GM18907 (cell line): ENCODE measurements around the gene PGM5.

Experiments used
- ATAC-seq: cut with Tn5 transposase; IDR thresholded peaks from one replicate; pipeline ENCODE4 v1.9.1; 2021; ENCODE audit warnings: mild to moderate bottlenecking, moderate library complexity; ENCODE audit not compliant: unreplicated experiment

Gene PGM5

GRCh38 chr9:68574150-68574549 is 217.7 kb downstream of the PGM5 start:
- no peak for ATAC-seq

GRCh38 chr9:68575817-68576216 is 219.4 kb downstream of the PGM5 start:
- ATAC-seq = no peak

DNA sequence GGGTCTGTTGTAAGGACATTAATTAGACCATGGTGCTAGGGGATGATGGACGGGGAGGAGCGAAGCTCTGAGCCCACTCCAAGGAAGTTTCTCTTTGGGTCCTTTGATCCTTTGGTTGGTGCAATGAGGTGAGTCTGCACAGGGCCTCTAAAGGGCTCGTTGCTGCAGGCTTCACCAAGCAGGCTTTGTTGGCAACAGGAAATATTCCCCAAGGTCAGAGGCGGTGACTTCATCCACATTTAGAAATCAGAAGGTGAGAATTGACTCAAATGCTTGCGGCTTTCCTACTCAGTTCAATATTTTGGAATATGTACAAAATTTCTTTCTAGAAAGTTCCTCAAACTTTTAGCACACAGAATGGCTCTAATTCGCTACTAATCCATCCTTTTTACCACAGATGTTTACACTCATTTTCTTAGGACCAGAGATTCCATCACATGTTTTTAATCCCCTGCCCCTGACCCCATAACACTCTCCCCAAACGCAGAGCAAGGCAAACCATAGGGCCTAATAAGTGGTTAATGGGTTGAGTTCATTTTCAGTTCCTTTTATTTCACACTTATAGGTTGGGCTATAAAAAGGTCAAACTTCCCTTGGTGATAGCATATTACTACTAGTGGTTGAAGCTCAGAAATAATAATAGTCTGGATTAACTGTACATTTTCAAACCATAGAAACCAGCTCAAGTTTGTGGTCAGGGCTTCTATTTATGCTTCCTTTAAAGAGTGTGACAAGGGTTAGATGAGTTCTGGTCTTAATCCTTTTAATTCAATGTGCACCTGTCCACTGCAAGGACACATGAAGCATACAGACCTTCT is 221.6 kb downstream of the PGM5 start:
- ATAC-seq = peak; percentile 93
